ENCODE data around the gene MKNK1. TPM values are rescaled to one million over a fixed set of nuclear protein-coding genes. Genes with fewer than 3 reads are reported as not detected.

The MKNK1 gene
- polyA plus RNA-seq, 1 donor (not counting 4 experiments of a cell fraction or from before 2014, with no cell fraction given), result 55.7 TPM

- Histone ChIP-seq H3K27ac (ENCODE audit: control insufficient read depth, insufficient read depth, low read length) (no peak overlapping the region), H2AFZ (ENCODE audit: control insufficient read depth, low read length) (no peak overlapping the region), H3K9ac (ENCODE audit: control insufficient read depth, extremely low read depth, insufficient read depth, low read length) (no peak overlapping the region), H3K4me1 (ENCODE audit: control insufficient read depth, extremely low read depth, insufficient read depth, low read length) (peaks cover 9% of the 10 kb centered on the region), H3K79me2 (ENCODE audit: control insufficient read depth, insufficient read depth, low read length) (no peaks in the 10 kb centered on the region), H3K4me3 (ENCODE audit: control insufficient read depth in 2 of 3, extremely low read depth in 1 of 3, insufficient read depth in 2 of 3, low read depth in 1 of 3, low read length in 3 of 3) (no peak overlapping the region), H3K27me3 (ENCODE audit: control insufficient read depth, extremely low read depth, insufficient read depth, low read length) (peaks cover 3% of the 10 kb centered on the region), H3K9me1 (ENCODE audit: control insufficient read depth, extremely low read depth, insufficient read depth, low read length) (no peaks in the 10 kb centered on the region), H3K36me3 (ENCODE audit: control insufficient read depth in 2 of 2, extremely low read depth in 1 of 2, insufficient read depth in 2 of 2, low read length in 2 of 2) (no peaks in the 10 kb centered on the region), H3K4me2 (ENCODE audit: control insufficient read depth, extremely low read depth, insufficient read depth, low read depth, low read length) (no peak overlapping the region), H3K9me3 (ENCODE audit: control insufficient read depth, low read depth, low read length) (no peaks in the 10 kb centered on the region), H4K20me1 (ENCODE audit: control insufficient read depth, extremely low read depth, insufficient read depth, low read length) (no peaks in the 10 kb centered on the region)
- dilution Hi-C loops (cut with MboI; ENCODE audit: extremely low pct_ligation_motif_present, low sequenced_read_pairs), result no loop called here
- TF ChIP-seq EZH2 (IDR thresholded peaks at IDR 0.05; ENCODE audit: low read length), result no peak
- no peak for TF ChIP-seq CTCF (optimal IDR thresholded peaks at IDR 0.05 in 1 of 3, IDR thresholded peaks at IDR 0.05 in 1 of 3, conservative IDR thresholded peaks at IDR 0.05 in 1 of 3; ENCODE audit: extremely low read depth in 1 of 3, insufficient read depth in 2 of 3, low read length in 3 of 3)
- no peak for DNase-seq (ENCODE audit: low read depth, low spot score)
- FAIRE-seq, result no peak
Observed at GRCh38 chr1:46512135-46512791, 91.8 kb downstream of the MKNK1 start.

GRCh38 chr1:46510998-46511365, 93.1 kb downstream of the MKNK1 start:
- no peak overlapping the region for H3K9ac ChIP-seq (ENCODE audit: control insufficient read depth, extremely low read depth, insufficient read depth, low read length)
- no peaks in the 10 kb centered on the region for H3K4me1 ChIP-seq (ENCODE audit: control insufficient read depth, extremely low read depth, insufficient read depth, low read length)
- H3K9me1 ChIP-seq (ENCODE audit: control insufficient read depth, extremely low read depth, insufficient read depth, low read length), result no peaks in the 10 kb centered on the region
- no peak overlapping the region for H3K4me2 ChIP-seq (ENCODE audit: control insufficient read depth, extremely low read depth, insufficient read depth, low read depth, low read length)
- H3K4me3 ChIP-seq (ENCODE audit: control insufficient read depth in 2 of 3, extremely low read depth in 1 of 3, insufficient read depth in 2 of 3, low read depth in 1 of 3, low read length in 3 of 3), result no peak overlapping the region
- FAIRE-seq (no peak), DNase-seq (ENCODE audit: low read depth, low spot score) (no peak)
- H3K27me3 ChIP-seq (ENCODE audit: control insufficient read depth, extremely low read depth, insufficient read depth, low read length), result peaks cover 3% of the 10 kb centered on the region
- no peaks in the 10 kb centered on the region for H3K79me2 ChIP-seq (ENCODE audit: control insufficient read depth, insufficient read depth, low read length)
- H2AFZ ChIP-seq (ENCODE audit: control insufficient read depth, low read length), result no peak overlapping the region
- no peak overlapping the region for H3K27ac ChIP-seq (ENCODE audit: control insufficient read depth, insufficient read depth, low read length)
- dilution Hi-C loops (cut with MboI; ENCODE audit: extremely low pct_ligation_motif_present, low sequenced_read_pairs), result no loop called here
- TF ChIP-seq CTCF (optimal IDR thresholded peaks at IDR 0.05 in 1 of 3, IDR thresholded peaks at IDR 0.05 in 1 of 3, conservative IDR thresholded peaks at IDR 0.05 in 1 of 3; ENCODE audit: extremely low read depth in 1 of 3, insufficient read depth in 2 of 3, low read length in 3 of 3), result no peak
- no peaks in the 10 kb centered on the region for H3K9me3 ChIP-seq (ENCODE audit: control insufficient read depth, low read depth, low read length)
- H4K20me1 ChIP-seq (ENCODE audit: control insufficient read depth, extremely low read depth, insufficient read depth, low read length), result no peaks in the 10 kb centered on the region
- H3K36me3 ChIP-seq (ENCODE audit: control insufficient read depth in 2 of 2, extremely low read depth in 1 of 2, insufficient read depth in 2 of 2, low read length in 2 of 2), result no peaks in the 10 kb centered on the region
